ENCODE measurements around the gene ZNF641.

Gene ZNF641

DNA sequence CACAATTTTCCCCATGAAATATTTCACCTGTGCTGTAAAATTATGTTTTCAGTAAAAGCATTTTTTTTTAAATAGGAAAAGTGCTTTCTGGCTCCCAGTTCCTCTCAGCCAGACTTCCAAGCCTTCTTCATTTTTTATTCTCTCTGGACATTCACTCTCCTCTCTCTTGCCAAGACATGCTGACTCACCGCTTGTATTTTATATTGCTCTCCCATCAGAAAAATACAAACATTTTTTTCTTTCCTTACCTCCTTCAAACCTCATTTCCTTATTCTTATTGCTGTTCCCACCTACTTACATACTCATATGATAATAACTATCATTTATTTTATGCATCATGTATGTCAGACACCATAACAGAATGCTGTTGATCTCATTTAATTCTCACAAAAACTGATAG lies 37.7 kb upstream of the ZNF641 start:
- no peak overlapping the region for H3K9ac ChIP-seq
- peaks cover 4% of the 10 kb centered on the region for H3K4me1 ChIP-seq (ENCODE audit: low read depth, poor library complexity, severe bottlenecking)
- no peak overlapping the region for H3K27ac ChIP-seq
- no peaks in the 10 kb centered on the region for H3K36me3 ChIP-seq (ENCODE audit: insufficient read depth)
- no peaks in the 10 kb centered on the region for H3K27me3 ChIP-seq (ENCODE audit: insufficient read depth, low read depth)
- H3K79me2 ChIP-seq (ENCODE audit: insufficient read depth, low read depth), result no peaks in the 10 kb centered on the region
- no peak overlapping the region for H3K4me3 ChIP-seq (IDR thresholded peaks at IDR 0.05; ENCODE audit: insufficient read depth, low read depth, low read length)
- H3K4me2 ChIP-seq, result no peak overlapping the region
- H2AFZ ChIP-seq (ENCODE audit: low read depth), result no peak overlapping the region
- H4K20me1 ChIP-seq (ENCODE audit: insufficient read depth), result no peaks in the 10 kb centered on the region
- TF ChIP-seq, protein P1, sequence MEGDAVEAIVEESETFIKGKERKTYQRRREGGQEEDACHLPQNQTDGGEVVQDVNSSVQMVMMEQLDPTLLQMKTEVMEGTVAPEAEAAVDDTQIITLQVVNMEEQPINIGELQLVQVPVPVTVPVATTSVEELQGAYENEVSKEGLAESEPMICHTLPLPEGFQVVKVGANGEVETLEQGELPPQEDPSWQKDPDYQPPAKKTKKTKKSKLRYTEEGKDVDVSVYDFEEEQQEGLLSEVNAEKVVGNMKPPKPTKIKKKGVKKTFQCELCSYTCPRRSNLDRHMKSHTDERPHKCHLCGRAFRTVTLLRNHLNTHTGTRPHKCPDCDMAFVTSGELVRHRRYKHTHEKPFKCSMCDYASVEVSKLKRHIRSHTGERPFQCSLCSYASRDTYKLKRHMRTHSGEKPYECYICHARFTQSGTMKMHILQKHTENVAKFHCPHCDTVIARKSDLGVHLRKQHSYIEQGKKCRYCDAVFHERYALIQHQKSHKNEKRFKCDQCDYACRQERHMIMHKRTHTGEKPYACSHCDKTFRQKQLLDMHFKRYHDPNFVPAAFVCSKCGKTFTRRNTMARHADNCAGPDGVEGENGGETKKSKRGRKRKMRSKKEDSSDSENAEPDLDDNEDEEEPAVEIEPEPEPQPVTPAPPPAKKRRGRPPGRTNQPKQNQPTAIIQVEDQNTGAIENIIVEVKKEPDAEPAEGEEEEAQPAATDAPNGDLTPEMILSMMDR (conservative IDR thresholded peaks at IDR 0.05; ENCODE audit: low read depth, low read length), result no peak

DNA sequence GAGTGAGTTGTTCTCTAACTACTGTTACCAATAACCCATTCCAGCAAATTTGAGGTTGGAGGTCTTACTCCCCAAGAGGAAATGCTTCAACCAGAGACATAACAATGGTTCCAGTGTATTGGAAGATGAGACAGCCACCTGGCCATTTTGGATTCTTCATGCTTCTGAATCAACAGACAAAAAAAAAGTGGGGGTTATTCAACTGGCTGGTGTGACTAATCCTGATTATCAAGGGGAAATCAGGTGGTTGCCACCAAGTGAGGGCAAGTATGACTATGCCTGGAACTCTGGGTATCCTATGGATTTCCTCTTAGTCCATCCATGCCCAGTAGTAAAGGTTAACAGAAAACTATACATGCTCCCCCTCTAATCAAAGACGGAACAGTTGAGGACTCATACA lies 29.9 kb upstream of the ZNF641 start:
- no peaks in the 10 kb centered on the region for H3K4me1 ChIP-seq (ENCODE audit: low read depth, poor library complexity, severe bottlenecking)
- TF ChIP-seq, protein P1 (conservative IDR thresholded peaks at IDR 0.05; ENCODE audit: low read depth, low read length), result no peak
- no peaks in the 10 kb centered on the region for H3K27me3 ChIP-seq (ENCODE audit: insufficient read depth, low read depth)
- H3K4me2 ChIP-seq, result no peak overlapping the region
- no peak overlapping the region for H3K9ac ChIP-seq
- H3K36me3 ChIP-seq (ENCODE audit: insufficient read depth), result no peaks in the 10 kb centered on the region
- no peak overlapping the region for H3K4me3 ChIP-seq (IDR thresholded peaks at IDR 0.05; ENCODE audit: insufficient read depth, low read depth, low read length)
- no peaks in the 10 kb centered on the region for H3K79me2 ChIP-seq (ENCODE audit: insufficient read depth, low read depth)
- no peaks in the 10 kb centered on the region for H4K20me1 ChIP-seq (ENCODE audit: insufficient read depth)
- no peak overlapping the region for H3K27ac ChIP-seq
- no peak overlapping the region for H2AFZ ChIP-seq (ENCODE audit: low read depth)

DNA sequence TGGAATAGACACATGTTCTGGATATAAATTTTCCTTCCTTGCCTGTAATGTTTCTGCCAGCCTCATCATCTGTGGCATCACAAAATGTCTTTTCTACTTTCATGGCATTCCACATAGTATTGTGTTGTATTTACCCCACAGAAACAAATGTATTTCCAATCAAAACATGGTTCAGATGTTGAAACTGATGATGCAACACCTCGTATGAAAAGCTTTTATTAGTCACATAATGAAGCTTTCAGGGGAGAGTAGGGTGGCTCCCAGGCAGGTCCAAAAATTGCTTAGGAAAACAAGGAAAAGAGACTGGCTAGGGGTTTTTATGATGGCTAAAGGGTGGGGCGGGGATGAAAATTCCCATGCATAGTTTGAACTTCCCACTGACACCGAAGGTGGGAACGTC lies 29.1 kb upstream of the ZNF641 start:
- Histone ChIP-seq H3K4me3 (IDR thresholded peaks at IDR 0.05; ENCODE audit: insufficient read depth, low read depth, low read length) (no peak overlapping the region), H3K4me2 (no peak overlapping the region), H3K36me3 (ENCODE audit: insufficient read depth) (no peaks in the 10 kb centered on the region), H3K27ac (no peak overlapping the region), H3K79me2 (ENCODE audit: insufficient read depth, low read depth) (no peaks in the 10 kb centered on the region), H2AFZ (ENCODE audit: low read depth) (no peak overlapping the region), H3K4me1 (ENCODE audit: low read depth, poor library complexity, severe bottlenecking) (no peaks in the 10 kb centered on the region), H3K27me3 (ENCODE audit: insufficient read depth, low read depth) (no peaks in the 10 kb centered on the region), H4K20me1 (ENCODE audit: insufficient read depth) (no peaks in the 10 kb centered on the region), H3K9ac (no peak overlapping the region)
- TF ChIP-seq, protein P1 (conservative IDR thresholded peaks at IDR 0.05; ENCODE audit: low read depth, low read length), result no peak

DNA sequence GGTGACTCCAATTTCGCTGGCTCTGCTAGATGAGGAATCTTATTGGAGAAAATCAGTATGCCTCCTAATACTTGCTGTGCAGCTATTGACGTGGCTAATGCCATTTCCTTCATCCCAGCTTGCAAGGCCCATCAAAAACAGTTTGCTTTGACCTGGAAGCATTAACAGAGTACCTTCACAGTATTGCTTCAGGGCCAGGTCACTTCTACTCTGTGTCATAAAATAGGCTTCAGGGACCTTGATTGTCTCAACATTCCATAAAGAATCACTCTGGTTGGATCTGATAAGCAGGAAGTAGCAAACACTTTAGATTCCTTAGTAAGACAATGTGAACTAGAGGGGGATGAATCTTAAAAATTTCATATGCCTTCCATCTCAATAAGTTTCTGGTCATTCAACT lies 26.9 kb upstream of the ZNF641 start:
- H3K27me3 ChIP-seq (ENCODE audit: insufficient read depth, low read depth), result no peaks in the 10 kb centered on the region
- no peak overlapping the region for H2AFZ ChIP-seq (ENCODE audit: low read depth)
- no peak overlapping the region for H3K27ac ChIP-seq

More for the DNA sequence above, 26.9 kb upstream of the ZNF641 start:
- H4K20me1 ChIP-seq (ENCODE audit: insufficient read depth), result no peaks in the 10 kb centered on the region
- no peak overlapping the region for H3K4me2 ChIP-seq
- no peaks in the 10 kb centered on the region for H3K4me1 ChIP-seq (ENCODE audit: low read depth, poor library complexity, severe bottlenecking)
- no peaks in the 10 kb centered on the region for H3K36me3 ChIP-seq (ENCODE audit: insufficient read depth)
- no peak overlapping the region for H3K4me3 ChIP-seq (IDR thresholded peaks at IDR 0.05; ENCODE audit: insufficient read depth, low read depth, low read length)
- no peaks in the 10 kb centered on the region for H3K79me2 ChIP-seq (ENCODE audit: insufficient read depth, low read depth)
- TF ChIP-seq, protein P1 (conservative IDR thresholded peaks at IDR 0.05; ENCODE audit: low read depth, low read length), result no peak
- no peak overlapping the region for H3K9ac ChIP-seq

Data from KMS-11 (cell line).